AG04449 (cell line): ENCODE results near the gene PRKCZ.

Experiments
- CTCF ChIA-PET: fragments of 350-600 bp; formaldehyde crosslinking; extraction: SDS; loops from one replicate; lab custom pipeline; 2021; ENCODE audit warnings: antibody characterized with exemption; lab: Yijun Ruan, JAX
- POLR2A ChIA-PET: fragments of 400-600, 350-600 bp; formaldehyde crosslinking; extraction: SDS; loops from one replicate; lab custom pipeline; 2020; ENCODE audit warnings: antibody characterized with exemption, inconsistent platforms; lab: Yijun Ruan, JAX
- DNase-seq: peaks from one replicate; pipeline ENCODE4 v3.0.0-alpha.2; 2010; ENCODE audit warnings: low read depth, low spot score
- H3K4me3 ChIP-seq: 2 replicates; pipeline ENCODE4 v1.5.1; 2011; ENCODE audit warnings: low read depth, mild to moderate bottlenecking, control low read depth, low read length
- TF ChIP-seq, protein P1 (sequence below): IDR thresholded peaks from one replicate; pipeline ENCODE4 v1.5.1; 2011; ENCODE audit warnings: mild to moderate bottlenecking, moderate library complexity, low read length, control low read depth, inconsistent platforms; ENCODE audit not compliant: insufficient read depth; ENCODE audit errors: missing control alignments

The PRKCZ gene

DNA sequence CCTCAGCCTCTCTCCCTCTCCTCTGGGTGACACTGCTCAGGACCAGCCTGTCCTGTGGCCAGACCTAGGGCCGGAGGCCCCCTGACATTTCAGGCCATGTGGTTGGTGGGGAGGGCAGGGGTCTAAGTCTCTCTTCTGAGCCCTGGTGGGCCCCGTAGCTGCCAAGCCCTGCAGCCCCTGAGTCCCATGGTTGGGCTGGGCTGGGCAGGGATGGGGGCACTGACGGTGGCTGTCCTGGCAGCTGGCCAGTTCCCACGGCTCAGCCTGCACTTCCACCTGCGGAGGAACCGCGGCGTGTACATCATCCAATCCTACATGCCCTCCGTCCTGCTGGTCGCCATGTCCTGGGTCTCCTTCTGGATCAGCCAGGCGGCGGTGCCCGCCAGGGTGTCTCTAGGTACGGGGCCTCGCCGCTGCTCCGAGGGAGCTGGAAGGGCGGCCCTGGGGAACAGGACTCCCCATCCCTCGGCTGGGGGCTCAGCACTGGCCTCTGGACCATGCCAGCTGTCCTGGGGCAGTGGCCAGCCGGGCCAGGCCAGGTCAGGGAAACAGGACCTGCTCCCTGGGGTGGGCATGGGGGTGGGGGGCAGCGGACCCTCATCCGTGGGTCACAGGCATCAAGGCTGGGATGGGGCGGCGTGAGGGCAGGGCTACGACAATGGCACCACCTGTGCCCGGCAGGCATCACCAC, 21.2 kb upstream of the PRKCZ start:
- CTCF ChIA-PET: interaction anchor here (1.5 to 4.2 kb wide), 3 partner anchors 16 to 69 kb away, joined by 4 to 15 read pairs (median 14); no protein-coding TSS in a partner anchor

DNA sequence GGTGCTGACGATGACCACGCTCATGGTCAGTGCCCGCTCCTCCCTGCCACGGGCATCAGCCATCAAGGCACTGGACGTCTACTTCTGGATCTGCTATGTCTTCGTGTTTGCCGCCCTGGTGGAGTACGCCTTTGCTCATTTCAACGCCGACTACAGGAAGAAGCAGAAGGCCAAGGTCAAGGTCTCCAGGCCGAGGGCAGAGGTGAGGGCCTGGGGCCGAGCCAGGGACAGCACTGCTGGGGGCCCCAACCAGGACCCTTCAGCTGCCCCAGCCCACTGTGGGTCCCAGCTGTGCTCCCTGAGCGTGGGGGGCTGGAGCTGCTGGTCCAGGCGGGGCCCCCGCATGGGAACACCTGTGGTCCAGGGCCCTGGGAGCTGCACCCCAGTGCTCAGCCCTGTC, 20.6 kb upstream of the PRKCZ start:
- TF ChIP-seq, protein P1, sequence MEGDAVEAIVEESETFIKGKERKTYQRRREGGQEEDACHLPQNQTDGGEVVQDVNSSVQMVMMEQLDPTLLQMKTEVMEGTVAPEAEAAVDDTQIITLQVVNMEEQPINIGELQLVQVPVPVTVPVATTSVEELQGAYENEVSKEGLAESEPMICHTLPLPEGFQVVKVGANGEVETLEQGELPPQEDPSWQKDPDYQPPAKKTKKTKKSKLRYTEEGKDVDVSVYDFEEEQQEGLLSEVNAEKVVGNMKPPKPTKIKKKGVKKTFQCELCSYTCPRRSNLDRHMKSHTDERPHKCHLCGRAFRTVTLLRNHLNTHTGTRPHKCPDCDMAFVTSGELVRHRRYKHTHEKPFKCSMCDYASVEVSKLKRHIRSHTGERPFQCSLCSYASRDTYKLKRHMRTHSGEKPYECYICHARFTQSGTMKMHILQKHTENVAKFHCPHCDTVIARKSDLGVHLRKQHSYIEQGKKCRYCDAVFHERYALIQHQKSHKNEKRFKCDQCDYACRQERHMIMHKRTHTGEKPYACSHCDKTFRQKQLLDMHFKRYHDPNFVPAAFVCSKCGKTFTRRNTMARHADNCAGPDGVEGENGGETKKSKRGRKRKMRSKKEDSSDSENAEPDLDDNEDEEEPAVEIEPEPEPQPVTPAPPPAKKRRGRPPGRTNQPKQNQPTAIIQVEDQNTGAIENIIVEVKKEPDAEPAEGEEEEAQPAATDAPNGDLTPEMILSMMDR: no peak
- DNase-seq: no peak
- ChIA-PET POLR2A (no interaction called here), CTCF (interaction anchor here (1.3 to 3.2 kb wide), 3 partner anchors 14 to 69 kb away, joined by 3 to 14 read pairs (median 4); no protein-coding TSS in a partner anchor)
- no peak overlapping the region for H3K4me3 ChIP-seq

More for the DNA sequence above, 21.2 kb upstream of the PRKCZ start:
- DNase-seq: no peak
- TF ChIP-seq, protein P1: no peak
- no peak overlapping the region for H3K4me3 ChIP-seq
- POLR2A ChIA-PET: no interaction called here

DNA sequence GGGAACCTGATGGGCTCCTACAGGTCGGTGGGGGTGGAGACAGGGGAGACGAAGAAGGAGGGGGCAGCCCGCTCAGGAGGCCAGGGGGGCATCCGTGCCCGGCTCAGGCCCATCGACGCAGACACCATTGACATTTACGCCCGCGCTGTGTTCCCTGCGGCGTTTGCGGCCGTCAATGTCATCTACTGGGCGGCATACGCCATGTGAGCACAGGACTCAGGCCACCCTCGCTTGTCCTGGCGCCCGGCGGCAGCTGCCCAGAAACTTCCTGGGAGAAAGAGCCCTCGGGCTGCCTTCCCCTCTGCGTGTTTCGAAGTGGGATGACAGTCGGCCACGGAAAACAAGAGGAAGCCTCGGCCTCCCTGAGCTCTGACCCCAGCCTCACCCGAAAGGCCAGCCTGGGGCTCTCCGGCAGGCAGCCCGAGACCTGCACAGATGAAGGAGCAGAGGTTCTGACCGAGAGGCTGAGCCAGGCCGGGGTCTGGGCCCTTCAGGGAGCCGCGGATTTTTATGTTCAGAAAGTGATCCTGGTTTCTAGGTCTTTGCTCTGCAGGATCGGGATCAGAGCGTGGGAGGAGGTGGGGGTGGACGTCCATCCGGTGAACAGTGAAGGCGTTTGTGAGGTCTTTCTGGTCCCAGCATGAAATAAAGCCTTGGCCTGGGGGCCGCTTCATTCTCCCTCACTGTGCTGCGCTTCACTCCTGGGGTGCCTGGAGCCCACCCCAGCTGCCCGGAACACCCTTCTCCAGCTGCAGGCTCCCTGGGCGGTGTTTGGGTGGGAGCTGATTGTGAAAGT, 19.9 kb upstream of the PRKCZ start:
- TF ChIP-seq, protein P1: no peak
- ChIA-PET POLR2A (no interaction called here), CTCF (interaction anchor here (1.1 to 3.2 kb wide), 3 partner anchors 12 to 15 kb away, joined by 3 to 14 read pairs (median 3); no protein-coding TSS in a partner anchor)
- DNase-seq: no peak
- no peak overlapping the region for H3K4me3 ChIP-seq

DNA sequence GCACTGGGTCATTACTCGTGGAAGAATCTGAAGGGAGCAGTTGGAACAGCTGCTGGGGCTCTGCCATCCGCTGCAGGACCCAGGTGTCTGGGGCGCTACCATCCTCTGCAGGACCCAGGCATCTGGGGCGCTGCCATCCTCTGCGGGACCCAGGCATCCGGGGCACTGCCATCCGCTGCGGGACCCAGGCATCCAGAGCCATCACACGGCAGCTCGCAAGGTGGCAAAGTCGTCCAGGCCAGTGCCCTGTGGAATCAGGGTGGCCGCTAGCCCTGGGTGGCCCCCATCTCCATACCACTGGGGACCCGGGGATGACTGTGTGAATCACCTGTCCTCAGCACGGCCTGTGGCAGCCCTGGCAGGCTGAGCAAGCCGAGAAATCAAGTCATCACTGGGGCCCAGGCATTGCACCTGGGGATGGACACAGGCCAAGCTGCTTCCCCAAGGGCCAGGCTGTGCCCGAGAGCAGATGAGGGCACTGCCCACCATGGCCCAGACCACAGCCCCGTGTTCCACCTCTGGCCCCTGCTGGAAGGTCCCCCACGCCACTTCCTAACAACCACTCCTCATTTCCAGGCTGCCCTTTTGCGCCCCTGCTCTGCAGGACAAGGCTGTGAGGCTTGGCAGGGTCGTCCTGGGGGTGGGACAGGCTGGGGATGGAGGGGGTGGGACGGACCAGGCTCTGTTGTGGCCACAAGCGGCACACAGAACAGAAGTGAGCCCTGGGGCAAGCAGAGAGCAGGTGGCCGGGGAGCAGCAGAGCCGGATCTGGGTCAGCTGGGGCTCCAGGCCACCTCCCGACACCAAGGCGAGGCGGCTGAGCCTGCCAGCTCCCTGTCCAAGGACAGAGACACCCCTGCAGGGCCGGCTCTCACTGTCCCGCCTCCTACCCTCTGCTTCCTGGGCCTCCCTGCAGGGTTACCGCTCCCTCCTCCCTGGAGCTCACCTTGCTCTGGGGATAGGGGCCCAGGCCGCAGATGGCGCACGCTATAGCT, 18.4 kb upstream of the PRKCZ start:
- CTCF ChIA-PET: interaction anchor here (1.1 to 3.2 kb wide), 2 partner anchors 10 to 13 kb away, joined by 3 to 14 read pairs; no protein-coding TSS in a partner anchor
- DNase-seq: no peak
- TF ChIP-seq, protein P1: no peak

DNA sequence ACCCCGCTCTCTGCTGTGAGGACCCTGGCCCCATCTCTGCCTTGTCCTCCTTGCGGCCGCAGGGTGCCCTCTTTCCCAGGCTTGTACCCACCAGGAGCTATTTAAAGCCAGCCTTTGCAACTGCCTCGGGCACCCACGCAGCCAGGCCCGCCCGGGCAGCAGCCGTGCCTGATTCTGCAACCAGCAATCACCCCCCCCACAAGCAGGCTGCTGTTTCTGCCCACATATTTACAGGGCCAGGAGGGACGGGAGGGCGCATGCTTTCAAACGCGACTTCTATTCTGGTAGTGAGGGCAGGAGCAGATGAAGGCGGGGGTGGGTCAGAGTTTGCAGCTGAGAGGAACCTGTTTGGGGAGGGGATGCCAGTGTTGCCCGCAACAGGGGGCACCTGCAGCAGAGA, 17.5 kb upstream of the PRKCZ start:
- ChIA-PET CTCF (interaction anchor here (1.2 to 4.6 kb wide), 2 partner anchors 12 to 14 kb away, joined by 4 to 22 read pairs; no protein-coding TSS in a partner anchor), POLR2A (no interaction called here)
- TF ChIP-seq, protein P1: no peak
- no peak overlapping the region for H3K4me3 ChIP-seq
- no peak for DNase-seq

More for the DNA sequence above, 18.4 kb upstream of the PRKCZ start:
- H3K4me3 ChIP-seq: no peak overlapping the region
- POLR2A ChIA-PET: no interaction called here
